Gastroesophageal sphincter (tissue), 3 donors: Measurements from ENCODE around the gene UGDH.

Source experiments
- EP300 ChIP-seq: sonication (generic); formaldehyde crosslinking; IDR thresholded peaks from one replicate; pipeline ENCODE4 v1.6.1; 2017; ENCODE audit warnings: antibody characterized with exemption, mild to moderate bottlenecking
- TF ChIP-seq, protein P1 (sequence below), 4 experiments: fragments of 200-600 bp in 2 of 4; fragments of 450-650 bp in 2 of 4; sonication (generic) in 1 of 4; IDR thresholded peaks; one replicate each; pipeline ENCODE4 v1.5.1; 2017 to 2019; ENCODE audit warnings: antibody characterized with exemption in 4 of 4, mild to moderate bottlenecking in 2 of 4, moderate library complexity in 2 of 4

DNA sequence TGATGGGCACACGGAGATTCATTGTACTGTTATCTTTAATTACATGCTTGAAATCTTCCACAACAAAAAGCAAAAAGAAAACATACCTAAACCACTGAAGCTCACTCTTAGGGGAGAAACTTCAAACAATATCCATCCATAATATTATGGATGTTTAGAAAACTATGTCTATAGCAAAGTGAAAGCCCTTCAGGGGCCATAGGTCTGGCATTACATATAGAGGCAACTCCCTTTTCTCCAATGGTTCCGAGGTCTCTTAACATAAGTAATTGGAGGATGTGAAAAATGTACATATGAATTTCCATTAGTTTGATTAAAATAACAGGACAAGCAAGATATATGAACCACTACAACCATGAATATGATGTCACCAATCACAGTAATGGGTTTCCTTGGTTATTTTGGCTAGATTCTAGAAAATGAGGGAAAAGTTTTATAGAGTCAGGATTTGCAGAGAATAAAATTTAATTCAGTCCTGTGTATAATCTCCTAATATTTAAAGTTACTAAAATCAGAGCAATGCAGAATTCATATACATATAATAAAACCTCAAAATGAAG, 10.8 kb downstream of the UGDH start:
- TF ChIP-seq, protein P1, sequence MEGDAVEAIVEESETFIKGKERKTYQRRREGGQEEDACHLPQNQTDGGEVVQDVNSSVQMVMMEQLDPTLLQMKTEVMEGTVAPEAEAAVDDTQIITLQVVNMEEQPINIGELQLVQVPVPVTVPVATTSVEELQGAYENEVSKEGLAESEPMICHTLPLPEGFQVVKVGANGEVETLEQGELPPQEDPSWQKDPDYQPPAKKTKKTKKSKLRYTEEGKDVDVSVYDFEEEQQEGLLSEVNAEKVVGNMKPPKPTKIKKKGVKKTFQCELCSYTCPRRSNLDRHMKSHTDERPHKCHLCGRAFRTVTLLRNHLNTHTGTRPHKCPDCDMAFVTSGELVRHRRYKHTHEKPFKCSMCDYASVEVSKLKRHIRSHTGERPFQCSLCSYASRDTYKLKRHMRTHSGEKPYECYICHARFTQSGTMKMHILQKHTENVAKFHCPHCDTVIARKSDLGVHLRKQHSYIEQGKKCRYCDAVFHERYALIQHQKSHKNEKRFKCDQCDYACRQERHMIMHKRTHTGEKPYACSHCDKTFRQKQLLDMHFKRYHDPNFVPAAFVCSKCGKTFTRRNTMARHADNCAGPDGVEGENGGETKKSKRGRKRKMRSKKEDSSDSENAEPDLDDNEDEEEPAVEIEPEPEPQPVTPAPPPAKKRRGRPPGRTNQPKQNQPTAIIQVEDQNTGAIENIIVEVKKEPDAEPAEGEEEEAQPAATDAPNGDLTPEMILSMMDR (IDR thresholded peaks at IDR 0.05), result no peak
- TF ChIP-seq EP300, result no peak
